ENCODE measurements around the gene DNAJA2.

DNAJA2 gene

GRCh38 chr16:46973996-46974324 is 486 bp upstream of the DNAJA2 start:
- TF ChIP-seq POLR2AphosphoS5 (IDR thresholded peaks at IDR 0.05; ENCODE audit: low read depth, low read length) = no peak
- TF ChIP-seq POLR2A (IDR thresholded peaks at IDR 0.05; ENCODE audit: low read depth, low read length) = no peak
- TF ChIP-seq TAF1 (IDR thresholded peaks at IDR 0.05; ENCODE audit: borderline replicate concordance, low read depth, low read length) = no peak
- FAIRE-seq (no peak), DNase-seq (ENCODE audit: insufficient read length) (no peak)

GRCh38 chr16:46972429-46973206 is 856 bp downstream of the DNAJA2 start:
- DNase-seq (ENCODE audit: insufficient read length) (peak; percentile 53), FAIRE-seq (peak; percentile 74)
- TF ChIP-seq POLR2A (IDR thresholded peaks at IDR 0.05; ENCODE audit: low read depth, low read length) (no peak), POLR2AphosphoS5 (IDR thresholded peaks at IDR 0.05; ENCODE audit: low read depth, low read length) (peak; percentile 9; the same call in 1 of the 2 replicates), TAF1 (IDR thresholded peaks at IDR 0.05; ENCODE audit: borderline replicate concordance, low read depth, low read length) (0 out of 2 replicates have a peak, but pooled peaks have one; percentile 18)

GRCh38 chr16:46971271-46971670 is 2.2 kb downstream of the DNAJA2 start:
- no peak for TF ChIP-seq POLR2AphosphoS5 (IDR thresholded peaks at IDR 0.05; ENCODE audit: low read depth, low read length)
- no peak for TF ChIP-seq TAF1 (IDR thresholded peaks at IDR 0.05; ENCODE audit: borderline replicate concordance, low read depth, low read length)
- TF ChIP-seq POLR2A (IDR thresholded peaks at IDR 0.05; ENCODE audit: low read depth, low read length) = no peak
- DNase-seq (ENCODE audit: insufficient read length) (no peak), FAIRE-seq (no peak)

GRCh38 chr16:46970089-46970488 is 3.4 kb downstream of the DNAJA2 start:
- TF ChIP-seq POLR2AphosphoS5 (IDR thresholded peaks at IDR 0.05; ENCODE audit: low read depth, low read length) = no peak
- no peak for TF ChIP-seq POLR2A (IDR thresholded peaks at IDR 0.05; ENCODE audit: low read depth, low read length)
- TF ChIP-seq TAF1 (IDR thresholded peaks at IDR 0.05; ENCODE audit: borderline replicate concordance, low read depth, low read length) = no peak
- DNase-seq (ENCODE audit: insufficient read length) (no peak), FAIRE-seq (no peak)

- DNase-seq (ENCODE audit: insufficient read length) (no peak), FAIRE-seq (no peak)
- TF ChIP-seq TAF1 (IDR thresholded peaks at IDR 0.05; ENCODE audit: borderline replicate concordance, low read depth, low read length) = no peak
- no peak for TF ChIP-seq POLR2AphosphoS5 (IDR thresholded peaks at IDR 0.05; ENCODE audit: low read depth, low read length)
- TF ChIP-seq POLR2A (IDR thresholded peaks at IDR 0.05; ENCODE audit: low read depth, low read length) = no peak
These were observed 5.4 kb downstream of the DNAJA2 start for GRCh38 chr16:46968063-46968435.

GRCh38 chr16:46962629-46963028 is 10.8 kb downstream of the DNAJA2 start:
- TF ChIP-seq POLR2A (IDR thresholded peaks at IDR 0.05; ENCODE audit: low read depth, low read length) (no peak), TAF1 (IDR thresholded peaks at IDR 0.05; ENCODE audit: borderline replicate concordance, low read depth, low read length) (no peak), POLR2AphosphoS5 (IDR thresholded peaks at IDR 0.05; ENCODE audit: low read depth, low read length) (no peak)
- no peak for DNase-seq (ENCODE audit: insufficient read length)
- FAIRE-seq = no peak

- TF ChIP-seq TAF1 (IDR thresholded peaks at IDR 0.05; ENCODE audit: borderline replicate concordance, low read depth, low read length) (no peak), POLR2A (IDR thresholded peaks at IDR 0.05; ENCODE audit: low read depth, low read length) (no peak), POLR2AphosphoS5 (IDR thresholded peaks at IDR 0.05; ENCODE audit: low read depth, low read length) (no peak)
- DNase-seq (ENCODE audit: insufficient read length) (no peak), FAIRE-seq (peak; percentile 56)
These were observed 11.8 kb downstream of the DNAJA2 start for GRCh38 chr16:46961373-46962353.

- TF ChIP-seq TAF1 (IDR thresholded peaks at IDR 0.05; ENCODE audit: borderline replicate concordance, low read depth, low read length) (no peak), POLR2AphosphoS5 (IDR thresholded peaks at IDR 0.05; ENCODE audit: low read depth, low read length) (peak; percentile 48; the same call in 1 of the 2 replicates), POLR2A (IDR thresholded peaks at IDR 0.05; ENCODE audit: low read depth, low read length) (no peak; the same call in 1 of the 2 replicates)
- no peak for DNase-seq (ENCODE audit: insufficient read length)
- FAIRE-seq = no peak
These were observed 18.9 kb downstream of the DNAJA2 start for GRCh38 chr16:46954562-46954961.

GRCh38 chr16:46950009-46950408 is 23.5 kb downstream of the DNAJA2 start:
- FAIRE-seq (no peak), DNase-seq (ENCODE audit: insufficient read length) (no peak)
- no peak for TF ChIP-seq POLR2A (IDR thresholded peaks at IDR 0.05; ENCODE audit: low read depth, low read length)
- TF ChIP-seq POLR2AphosphoS5 (IDR thresholded peaks at IDR 0.05; ENCODE audit: low read depth, low read length) = no peak
- no peak for TF ChIP-seq TAF1 (IDR thresholded peaks at IDR 0.05; ENCODE audit: borderline replicate concordance, low read depth, low read length)

- DNase-seq (ENCODE audit: insufficient read length) = no peak
- TF ChIP-seq POLR2AphosphoS5 (IDR thresholded peaks at IDR 0.05; ENCODE audit: low read depth, low read length) (no peak), TAF1 (IDR thresholded peaks at IDR 0.05; ENCODE audit: borderline replicate concordance, low read depth, low read length) (no peak), POLR2A (IDR thresholded peaks at IDR 0.05; ENCODE audit: low read depth, low read length) (no peak)
- peak; percentile 36 for FAIRE-seq
These were observed 24.1 kb downstream of the DNAJA2 start for GRCh38 chr16:46949241-46949892.

Measured in GM12892 (cell line).